Kidney epithelial cell (primary cell): Measurements from ENCODE around the gene ETV6. TPM values are rescaled to one million over a fixed set of nuclear protein-coding genes. Genes with fewer than 3 reads are reported as not detected.

Experiments used
- DNase-seq: peaks from one replicate; pipeline ENCODE4 v3.0.0-alpha.2; 2010; ENCODE audit warnings: low read depth
- H3K27me3 ChIP-seq: 2 replicates; pipeline ENCODE4 v1.6.0; 2011; ENCODE audit warnings: low read length; ENCODE audit not compliant: control insufficient read depth, insufficient read depth
- H3K36me3 ChIP-seq: 2 replicates; pipeline ENCODE4 v1.5.1; 2011; ENCODE audit warnings: low read length; ENCODE audit not compliant: control insufficient read depth, insufficient read depth
- H3K4me3 ChIP-seq: 2 replicates; pipeline ENCODE4 v1.5.1; 2011; ENCODE audit warnings: low read depth, mild to moderate bottlenecking, control low read depth, low read length
- CTCF ChIP-seq: IDR thresholded peaks from 2 replicates; pipeline ENCODE4 v1.5.1; 2011; ENCODE audit warnings: mild to moderate bottlenecking, moderate library complexity, low read length, control low read depth, inconsistent platforms; ENCODE audit not compliant: insufficient read depth, poor library complexity, severe bottlenecking
- total RNA-seq: library from RNA; depleted of rRNA; stranded (reverse); fragments of >200 nt; gene quantifications from 2 replicates; pipeline ENCODE4 v1.2.3, GENCODE V29; 2015

The ETV6 gene
- total RNA-seq, 1 donor from 2014 or later = 17.6 TPM

- Histone ChIP-seq H3K4me3 (no peak overlapping the region), H3K36me3 (no peaks in the 10 kb centered on the region), H3K27me3 (no peaks in the 10 kb centered on the region)
- no peak for TF ChIP-seq CTCF
- DNase-seq = no peak
Observed at GRCh38 chr12:11807458-11807857, 158.0 kb downstream of the ETV6 start.

- no peak overlapping the region for H3K4me3 ChIP-seq
- no peak for DNase-seq
- no peak for TF ChIP-seq CTCF
Observed at GRCh38 chr12:11808931-11809330, 159.5 kb downstream of the ETV6 start.

GRCh38 chr12:11810206-11810545, 160.7 kb downstream of the ETV6 start:
- no peak overlapping the region for H3K4me3 ChIP-seq
- DNase-seq = no peak
- H3K36me3 ChIP-seq = no peaks in the 10 kb centered on the region
- no peaks in the 10 kb centered on the region for H3K27me3 ChIP-seq
- no peak for TF ChIP-seq CTCF

More at GRCh38 chr12:11808931-11809330, 159.5 kb downstream of the ETV6 start:
- H3K36me3 ChIP-seq = no peaks in the 10 kb centered on the region
- H3K27me3 ChIP-seq = no peaks in the 10 kb centered on the region

- H3K4me3 ChIP-seq = no peak overlapping the region
- TF ChIP-seq CTCF = no peak
- H3K36me3 ChIP-seq = no peaks in the 10 kb centered on the region
- DNase-seq = no peak
- H3K27me3 ChIP-seq = no peaks in the 10 kb centered on the region
Observed at GRCh38 chr12:11811008-11811407, 161.5 kb downstream of the ETV6 start.

- TF ChIP-seq CTCF = no peak
- DNase-seq = no peak
- H3K27me3 ChIP-seq = no peaks in the 10 kb centered on the region
- H3K4me3 ChIP-seq = no peak overlapping the region
- no peaks in the 10 kb centered on the region for H3K36me3 ChIP-seq
Observed at GRCh38 chr12:11812241-11812585, 162.7 kb downstream of the ETV6 start.

- Histone ChIP-seq H3K4me3 (no peak overlapping the region), H3K27me3 (no peaks in the 10 kb centered on the region), H3K36me3 (no peaks in the 10 kb centered on the region)
- DNase-seq = no peak
- TF ChIP-seq CTCF = peak; percentile 27
Observed at GRCh38 chr12:11812586-11813437, 163.3 kb downstream of the ETV6 start.
